Measurements from ENCODE around the gene ZNF681.
"Not testable (repeated sequence)": the region's sequence is repeated elsewhere in the genome, so short reads cannot be mapped to it uniquely, and the experiment has no call there.

ZNF681 gene

GRCh38 chr19:23758187-23759074 is at the start of gene ZNF681:
Gene ZNF681, minus strand, starts transcription at chr19:23758891. Its CDS starts 142 bp downstream, at chr19:23758749.
- peak; percentile 49 to 72 for DNase-seq (ENCODE audit: low read depth in 2 of 2, low spot score in 1 of 2)

- no peak for DNase-seq (ENCODE audit: low read depth in 2 of 2, low spot score in 1 of 2)
These were observed 46.0 kb upstream of the ZNF681 start for GRCh38 chr19:23804676-23805075.

- DNase-seq (ENCODE audit: low read depth in 2 of 2, low spot score in 1 of 2) = no peak
These were observed 43.6 kb upstream of the ZNF681 start for GRCh38 chr19:23802290-23802689.

GRCh38 chr19:23801803-23802202 is 43.1 kb upstream of the ZNF681 start:
- no peak for DNase-seq (ENCODE audit: low read depth in 2 of 2, low spot score in 1 of 2)

GRCh38 chr19:23800868-23801267 is 42.2 kb upstream of the ZNF681 start:
- no peak for DNase-seq (ENCODE audit: low read depth in 2 of 2, low spot score in 1 of 2)

- DNase-seq (ENCODE audit: low read depth in 2 of 2, low spot score in 1 of 2) = no peak
These were observed 41.6 kb upstream of the ZNF681 start for GRCh38 chr19:23800271-23800670.

GRCh38 chr19:23799321-23799720 is 40.6 kb upstream of the ZNF681 start:
- DNase-seq (ENCODE audit: low read depth in 2 of 2, low spot score in 1 of 2) = no peak

- no peak for DNase-seq (ENCODE audit: low read depth in 2 of 2, low spot score in 1 of 2)
These were observed 36.8 kb upstream of the ZNF681 start for GRCh38 chr19:23795462-23795861.

- no peak for DNase-seq (ENCODE audit: low read depth in 2 of 2, low spot score in 1 of 2)
These were observed 34.1 kb upstream of the ZNF681 start for GRCh38 chr19:23792784-23793183.

- no peak for DNase-seq (ENCODE audit: low read depth in 2 of 2, low spot score in 1 of 2)
These were observed 32.2 kb upstream of the ZNF681 start for GRCh38 chr19:23790641-23791488.

- DNase-seq (ENCODE audit: low read depth in 2 of 2, low spot score in 1 of 2) = no peak
These were observed 30.6 kb upstream of the ZNF681 start for GRCh38 chr19:23789246-23789645.

GRCh38 chr19:23788411-23788810 is 29.7 kb upstream of the ZNF681 start:
- no peak for DNase-seq (ENCODE audit: low read depth in 2 of 2, low spot score in 1 of 2)

- no peak for DNase-seq (ENCODE audit: low read depth in 2 of 2, low spot score in 1 of 2)
These were observed 28.4 kb upstream of the ZNF681 start for GRCh38 chr19:23787106-23787505.

GRCh38 chr19:23785982-23786381 is 27.3 kb upstream of the ZNF681 start:
- no peak for DNase-seq (ENCODE audit: low read depth in 2 of 2, low spot score in 1 of 2)

- no peak for DNase-seq (ENCODE audit: low read depth in 2 of 2, low spot score in 1 of 2)
These were observed 25.6 kb upstream of the ZNF681 start for GRCh38 chr19:23784274-23784673.

- DNase-seq (ENCODE audit: low read depth in 2 of 2, low spot score in 1 of 2) = no peak
These were observed 24.9 kb upstream of the ZNF681 start for GRCh38 chr19:23783636-23784035.

- DNase-seq (ENCODE audit: low read depth in 2 of 2, low spot score in 1 of 2) = no peak
These were observed 21.0 kb upstream of the ZNF681 start for GRCh38 chr19:23779645-23780044.

- DNase-seq (ENCODE audit: low read depth in 2 of 2, low spot score in 1 of 2) = no peak
These were observed 19.9 kb upstream of the ZNF681 start for GRCh38 chr19:23778566-23778965.

GRCh38 chr19:23778036-23778435 is 19.3 kb upstream of the ZNF681 start:
- not testable (repeated sequence) for DNase-seq (ENCODE audit: low read depth in 2 of 2, low spot score in 1 of 2)

GRCh38 chr19:23777216-23777615 is 18.5 kb upstream of the ZNF681 start:
- DNase-seq (ENCODE audit: low read depth in 2 of 2, low spot score in 1 of 2) = no peak

GRCh38 chr19:23776507-23777205 is 18.0 kb upstream of the ZNF681 start:
- DNase-seq (ENCODE audit: low read depth in 2 of 2, low spot score in 1 of 2) = no peak
